Measurements from ENCODE around the gene MYOM1. TPM values are rescaled to one million over a fixed set of nuclear protein-coding genes. Genes with fewer than 3 reads are reported as not detected.
A peak's percentile ranks its signal among the peaks of the same experiment; 100 is the strongest.

The MYOM1 gene
- total RNA-seq, 2 experiments from 2014 or later, result 0.90 to 1.2 TPM

DNA sequence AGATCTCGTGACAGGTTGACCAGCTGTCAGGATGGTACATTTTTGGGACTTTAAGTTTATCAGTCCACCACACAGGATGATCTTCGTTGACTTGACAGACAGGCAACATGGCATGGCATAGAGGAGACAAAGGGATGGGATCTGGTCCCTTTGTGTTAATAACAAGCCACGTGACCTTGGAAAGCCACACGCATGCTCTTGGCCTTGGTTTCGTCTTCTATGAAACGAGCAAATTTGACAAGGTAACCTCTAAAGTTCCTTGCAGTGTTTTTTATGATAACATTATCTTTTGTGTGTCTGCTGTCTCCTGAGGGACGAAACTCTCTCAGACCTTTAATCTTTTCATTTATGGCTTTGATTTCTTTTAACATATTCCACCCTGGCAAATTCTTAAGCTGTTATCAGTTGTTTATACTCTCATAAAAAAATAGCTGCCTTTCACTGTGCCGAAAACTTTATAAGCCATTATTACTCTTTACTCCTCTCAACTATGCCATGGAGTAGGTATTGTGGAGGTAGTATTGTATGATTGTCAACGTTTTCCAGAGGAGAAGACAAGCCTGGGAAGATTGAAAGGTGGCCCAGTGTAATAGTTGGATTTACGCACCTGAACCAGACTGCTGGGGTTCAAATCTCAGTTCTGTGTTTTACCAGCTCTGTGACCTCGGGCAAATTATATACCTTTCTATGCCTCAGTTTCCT is 81.3 kb downstream of the MYOM1 start:
- H3K27me3 Mint-ChIP-seq, result no peaks in the 10 kb centered on the region
- peaks cover 2% of the 10 kb centered on the region for H3K36me3 Mint-ChIP-seq
- peaks cover 10% of the 10 kb centered on the region for H3K9me3 Mint-ChIP-seq
- no peak overlapping the region for H3K27ac Mint-ChIP-seq
- POLR2A ChIA-PET, result no interaction called here
- CTCF ChIA-PET, result interaction anchor here (1.8 to 2.3 kb wide), 3 partner anchors 10 to 14 kb away, joined by 4 to 17 read pairs (median 10); no protein-coding TSS in a partner anchor
- H3K4me3 Mint-ChIP-seq, result no peak overlapping the region
- intact Hi-C loops (cut with micrococcal nuclease), result no loop called here
- DNase-seq, result no peak
- no peaks in the 10 kb centered on the region for H3K4me1 Mint-ChIP-seq (ENCODE audit: low read depth)

DNA sequence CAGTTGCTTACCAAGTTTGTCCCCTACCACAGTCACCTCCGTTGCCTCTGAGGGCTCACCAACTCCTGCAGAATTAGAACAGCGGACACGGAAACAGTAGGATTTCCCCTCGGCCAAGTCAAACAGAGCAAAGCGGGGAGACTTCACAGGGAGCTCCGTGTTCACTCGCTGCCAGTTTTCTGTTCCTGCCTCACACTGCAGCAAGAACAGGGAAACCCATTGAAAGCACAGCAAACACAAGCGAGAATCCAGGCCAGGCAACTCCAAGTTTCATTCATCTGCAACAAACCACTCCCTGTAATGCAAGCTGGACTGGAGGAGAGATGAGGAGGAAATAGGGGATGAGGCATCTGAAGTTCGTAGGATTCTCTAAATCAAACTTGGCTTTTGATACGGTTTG is 84.2 kb downstream of the MYOM1 start:
- Mint-ChIP-seq H3K4me3 (no peak overlapping the region), H3K9me3 (no peaks in the 10 kb centered on the region), H3K36me3 (no peaks in the 10 kb centered on the region), H3K4me1 (ENCODE audit: low read depth) (no peaks in the 10 kb centered on the region), H3K27me3 (no peaks in the 10 kb centered on the region), H3K27ac (no peak overlapping the region)
- DNase-seq, result no peak
- ChIA-PET POLR2A (no interaction called here), CTCF (no interaction called here)
- intact Hi-C loops (cut with micrococcal nuclease), result no loop called here

DNA sequence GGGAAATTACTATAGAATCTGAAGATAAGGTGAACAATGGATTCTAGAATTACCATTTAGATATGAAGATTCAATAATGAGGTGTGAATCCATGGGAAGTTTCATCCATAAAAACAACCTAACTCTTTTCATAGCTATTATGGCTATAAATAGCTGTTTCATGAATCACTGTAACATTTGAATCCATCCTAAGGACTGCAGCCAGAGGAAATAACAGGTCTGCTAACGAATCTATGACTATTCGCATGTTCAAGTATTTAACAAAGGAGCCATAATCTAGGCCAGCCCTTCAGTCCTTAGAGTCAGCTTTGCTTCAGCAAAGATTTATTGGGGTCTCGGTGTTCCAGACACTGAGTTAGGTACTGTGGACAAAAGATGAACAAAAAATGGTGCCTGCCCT is 87.1 kb downstream of the MYOM1 start:
- Mint-ChIP-seq H3K4me3 (no peak overlapping the region), H3K9me3 (no peaks in the 10 kb centered on the region), H3K27me3 (no peaks in the 10 kb centered on the region), H3K4me1 (ENCODE audit: low read depth) (peaks cover 13% of the 10 kb centered on the region), H3K27ac (no peak overlapping the region), H3K36me3 (no peaks in the 10 kb centered on the region)
- DNase-seq, result no peak
- intact Hi-C loops (cut with micrococcal nuclease), result no loop called here
- POLR2A ChIA-PET, result no interaction called here
- CTCF ChIA-PET, result interaction anchor here (1.0 to 2.6 kb wide), 3 partner anchors 19 to 113 kb away, joined by 4 to 9 read pairs (median 4); no protein-coding TSS in a partner anchor

DNA sequence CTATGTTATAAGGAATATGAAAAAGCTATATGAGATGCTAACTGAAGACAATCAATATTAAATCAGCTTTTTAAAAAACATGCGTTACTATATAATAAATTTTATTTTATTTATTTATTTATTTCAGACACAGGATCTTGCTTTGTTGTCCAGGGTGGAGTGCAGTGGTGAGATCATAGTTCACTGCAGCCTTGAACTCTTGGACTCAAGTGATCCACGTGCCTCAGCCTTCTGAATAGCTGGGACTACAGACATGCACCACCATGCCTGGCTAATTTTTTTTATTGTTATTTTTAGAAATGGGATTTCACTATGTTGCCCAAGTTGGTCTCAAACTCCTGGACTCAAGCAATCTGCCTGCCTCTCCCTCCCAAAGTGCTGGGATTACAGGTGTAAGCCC is 89.4 kb downstream of the MYOM1 start:
- no peak overlapping the region for H3K27ac Mint-ChIP-seq
- no peaks in the 10 kb centered on the region for H3K27me3 Mint-ChIP-seq
- ChIA-PET POLR2A (no interaction called here), CTCF (interaction anchor here (0.6 to 5.2 kb wide), 10 partner anchors 10 to 200 kb away, joined by 3 to 71 read pairs (median 8); no protein-coding TSS in a partner anchor)
- no peaks in the 10 kb centered on the region for H3K9me3 Mint-ChIP-seq
- H3K36me3 Mint-ChIP-seq, result no peaks in the 10 kb centered on the region
- peaks cover 13% of the 10 kb centered on the region for H3K4me1 Mint-ChIP-seq (ENCODE audit: low read depth)
- DNase-seq, result no peak
- intact Hi-C loops (cut with micrococcal nuclease), result no loop called here
- H3K4me3 Mint-ChIP-seq, result no peak overlapping the region

DNA sequence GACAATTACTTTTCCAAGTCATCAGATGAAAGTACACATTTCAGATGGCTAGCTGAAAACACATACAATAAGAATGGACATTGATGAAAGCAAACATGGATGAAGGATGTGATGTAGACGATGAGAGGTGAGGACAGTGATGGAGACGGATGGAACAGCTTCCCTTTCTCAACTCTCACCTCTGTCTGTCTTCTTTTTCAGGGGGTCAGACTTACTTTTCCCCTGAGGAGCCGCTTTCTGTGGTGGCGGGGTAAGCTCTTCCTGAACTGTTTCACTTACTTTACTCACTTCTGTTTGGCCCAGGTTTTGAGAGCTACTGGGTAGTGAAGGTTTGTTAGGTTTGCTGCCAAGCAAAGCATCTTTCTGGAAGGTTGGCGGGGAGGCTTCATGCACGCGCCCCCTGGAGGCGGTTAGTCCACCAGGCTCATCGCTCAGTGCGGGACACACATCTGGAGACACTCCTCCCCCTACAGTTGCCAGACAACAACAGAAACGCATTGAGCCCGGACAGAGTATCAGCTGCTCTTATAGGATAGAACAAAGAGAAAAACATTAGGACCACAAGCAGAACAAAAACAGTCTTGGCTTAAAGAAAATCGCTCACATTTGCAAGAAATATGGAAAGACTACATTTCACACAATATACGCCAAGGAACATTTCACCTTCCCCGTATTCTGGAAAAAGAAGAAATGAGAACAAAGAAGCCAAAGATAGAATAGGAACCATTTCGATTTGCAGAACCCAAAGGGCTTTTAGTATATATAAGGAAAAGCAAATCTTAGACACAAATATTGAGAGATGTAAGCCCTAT is 90.5 kb downstream of the MYOM1 start:
- Mint-ChIP-seq H3K27ac (no peak overlapping the region), H3K4me1 (ENCODE audit: low read depth) (peaks cover 13% of the 10 kb centered on the region), H3K36me3 (peaks cover 7% of the 10 kb centered on the region), H3K4me3 (no peak overlapping the region), H3K27me3 (no peaks in the 10 kb centered on the region), H3K9me3 (no peaks in the 10 kb centered on the region)
- POLR2A ChIA-PET, result no interaction called here
- intact Hi-C loops (cut with micrococcal nuclease), result no loop called here
- peak; percentile 90 for DNase-seq
- CTCF ChIA-PET, result interaction anchor here (0.6 to 5.2 kb wide), 65 partner anchors 9 to 473 kb away, joined by 3 to 71 read pairs (median 4); no protein-coding TSS in a partner anchor

DNA sequence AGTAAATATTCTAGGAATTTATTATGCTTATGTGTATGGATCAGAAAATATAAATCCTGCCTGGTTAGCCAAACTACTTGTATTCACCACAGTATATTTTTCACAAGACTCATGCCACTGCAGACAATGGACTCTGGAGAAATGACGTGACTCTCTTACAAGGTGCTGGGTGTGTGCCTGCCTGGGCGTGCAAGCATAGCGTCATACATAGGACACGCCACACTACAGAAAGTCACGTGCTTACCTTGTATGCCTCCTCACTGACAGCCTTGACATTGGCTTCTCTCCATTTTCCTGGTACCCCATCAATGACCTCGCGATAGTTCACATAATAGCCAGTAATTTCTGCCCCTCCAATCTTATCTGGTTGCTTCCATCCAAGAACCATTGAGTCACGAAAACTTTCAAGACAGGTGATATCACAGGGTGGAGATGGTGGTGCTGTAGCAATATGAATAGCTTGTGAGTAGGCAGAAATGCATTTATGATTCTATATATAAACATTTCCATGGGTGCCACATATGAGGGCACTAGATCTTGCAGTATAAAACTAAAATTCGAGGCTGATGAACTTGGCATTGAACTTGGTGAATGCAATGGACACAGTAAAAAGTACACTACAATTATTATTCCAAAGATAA is 93.2 kb downstream of the MYOM1 start:
- Mint-ChIP-seq H3K9me3 (no peaks in the 10 kb centered on the region), H3K36me3 (peaks cover 7% of the 10 kb centered on the region), H3K4me3 (no peak overlapping the region), H3K27me3 (no peaks in the 10 kb centered on the region), H3K4me1 (ENCODE audit: low read depth) (peaks cover 13% of the 10 kb centered on the region), H3K27ac (no peak overlapping the region)
- intact Hi-C loops (cut with micrococcal nuclease), result no loop called here
- ChIA-PET CTCF (interaction anchor here (2.5 to 5.2 kb wide), 3 partner anchors 25 to 178 kb away, joined by 11 to 49 read pairs (median 13); no protein-coding TSS in a partner anchor), POLR2A (no interaction called here)
- no peak for DNase-seq

DNA sequence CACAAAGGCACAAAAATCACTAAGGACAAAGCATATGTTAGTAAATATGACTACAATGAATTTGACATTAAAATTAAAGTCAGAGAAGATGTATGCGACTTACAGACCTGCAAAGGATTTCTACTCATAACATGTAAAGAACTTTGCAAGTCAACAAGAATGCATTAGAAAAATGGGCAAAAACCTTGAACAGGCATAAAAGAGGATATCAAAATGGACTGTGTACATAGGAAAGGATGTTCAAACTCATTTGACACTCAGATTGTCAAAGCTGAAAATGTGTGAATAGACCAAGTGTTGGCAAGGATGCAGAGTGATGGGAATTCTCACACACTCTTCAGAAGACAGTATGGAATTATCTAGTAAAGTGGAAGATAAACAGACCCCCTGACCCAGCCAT is 94.9 kb downstream of the MYOM1 start:
- H3K27ac Mint-ChIP-seq, result no peak overlapping the region
- DNase-seq, result no peak
- peaks cover 7% of the 10 kb centered on the region for H3K36me3 Mint-ChIP-seq
- POLR2A ChIA-PET, result no interaction called here
- H3K27me3 Mint-ChIP-seq, result no peaks in the 10 kb centered on the region
- CTCF ChIA-PET, result interaction anchor here (0.5 to 1.3 kb wide), 3 partner anchors 15 to 62 kb away, joined by 3 to 4 read pairs (median 3); no protein-coding TSS in a partner anchor
- H3K4me1 Mint-ChIP-seq (ENCODE audit: low read depth), result peaks cover 13% of the 10 kb centered on the region
- intact Hi-C loops (cut with micrococcal nuclease), result no loop called here
- no peak overlapping the region for H3K4me3 Mint-ChIP-seq
- H3K9me3 Mint-ChIP-seq, result no peaks in the 10 kb centered on the region

DNA sequence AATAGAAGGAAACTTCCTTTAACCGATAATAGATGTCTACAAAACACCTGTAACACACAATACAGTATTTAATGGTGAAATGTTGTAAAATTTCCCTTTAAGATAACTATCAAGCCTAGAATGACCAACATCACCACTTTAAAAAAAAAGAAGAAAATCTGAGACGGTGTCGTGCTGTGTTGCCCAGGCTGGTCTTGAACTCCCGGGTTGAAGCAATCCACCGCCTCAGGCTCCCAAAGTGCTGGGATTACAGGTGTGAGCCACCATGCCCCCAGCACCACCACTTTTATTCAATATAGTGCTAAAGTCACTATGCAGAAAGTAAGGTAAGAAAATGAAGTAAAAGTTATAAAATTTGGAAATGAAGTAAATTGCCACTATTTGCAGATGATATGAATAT is 96.9 kb downstream of the MYOM1 start:
- H3K9me3 Mint-ChIP-seq, result no peaks in the 10 kb centered on the region
- H3K36me3 Mint-ChIP-seq, result peaks cover 7% of the 10 kb centered on the region
- no peak for DNase-seq
- no peaks in the 10 kb centered on the region for H3K27me3 Mint-ChIP-seq
- ChIA-PET POLR2A (no interaction called here), CTCF (no interaction called here)
- H3K27ac Mint-ChIP-seq, result no peak overlapping the region
- H3K4me1 Mint-ChIP-seq (ENCODE audit: low read depth), result peaks cover 2% of the 10 kb centered on the region
- no peak overlapping the region for H3K4me3 Mint-ChIP-seq
- intact Hi-C loops (cut with micrococcal nuclease), result no loop called here

DNA sequence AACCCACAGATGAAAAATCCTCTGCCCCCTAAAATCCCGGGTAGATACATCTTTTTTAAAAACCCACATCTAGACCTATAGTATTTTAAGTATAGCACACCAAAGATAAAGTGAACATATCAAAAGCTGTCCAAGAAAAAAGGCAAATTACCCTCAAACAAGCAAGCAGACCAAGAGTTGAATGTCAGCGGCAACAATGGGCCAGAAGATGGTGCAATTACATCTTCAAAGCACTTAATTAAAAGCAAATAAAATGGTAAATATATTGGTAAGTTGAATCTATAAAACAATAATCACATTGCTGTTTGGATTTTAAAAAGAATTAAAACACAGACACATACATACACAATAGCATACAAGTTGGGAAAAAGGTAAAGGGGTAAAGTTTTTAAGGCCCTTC is 98.5 kb downstream of the MYOM1 start:
- no peaks in the 10 kb centered on the region for H3K27me3 Mint-ChIP-seq
- no peak overlapping the region for H3K27ac Mint-ChIP-seq
- no peaks in the 10 kb centered on the region for H3K9me3 Mint-ChIP-seq
- intact Hi-C loops (cut with micrococcal nuclease), result no loop called here
- H3K36me3 Mint-ChIP-seq, result peaks cover 7% of the 10 kb centered on the region
- no peaks in the 10 kb centered on the region for H3K4me1 Mint-ChIP-seq (ENCODE audit: low read depth)
- POLR2A ChIA-PET, result no interaction called here
- no peak for DNase-seq
- no peak overlapping the region for H3K4me3 Mint-ChIP-seq
- CTCF ChIA-PET, result no interaction called here

DNA sequence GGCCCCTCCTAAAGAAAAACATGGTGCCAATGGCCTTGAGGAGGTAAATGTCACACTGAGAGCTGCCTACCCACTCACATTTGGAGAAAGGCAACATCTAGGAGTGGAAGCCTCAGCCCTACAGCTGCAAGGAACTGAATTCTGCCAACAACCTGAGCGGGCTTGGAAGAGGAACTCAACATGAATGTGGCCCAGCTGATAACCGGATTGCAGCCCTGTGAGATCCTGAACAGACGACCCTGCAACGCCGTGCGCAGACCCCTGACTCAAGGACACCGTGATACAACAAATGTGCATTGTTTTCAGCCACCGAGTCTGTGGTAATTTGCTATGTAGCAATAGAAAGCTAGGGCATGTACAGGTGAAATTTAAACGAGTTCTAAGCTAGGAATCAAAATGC is 99.4 kb downstream of the MYOM1 start:
- Mint-ChIP-seq H3K4me3 (no peak overlapping the region), H3K27ac (no peak overlapping the region), H3K4me1 (ENCODE audit: low read depth) (no peaks in the 10 kb centered on the region), H3K36me3 (peaks cover 7% of the 10 kb centered on the region), H3K9me3 (no peaks in the 10 kb centered on the region), H3K27me3 (no peaks in the 10 kb centered on the region)
- DNase-seq, result no peak
- CTCF ChIA-PET, result no interaction called here
- POLR2A ChIA-PET, result no interaction called here
- intact Hi-C loops (cut with micrococcal nuclease), result no loop called here

DNA sequence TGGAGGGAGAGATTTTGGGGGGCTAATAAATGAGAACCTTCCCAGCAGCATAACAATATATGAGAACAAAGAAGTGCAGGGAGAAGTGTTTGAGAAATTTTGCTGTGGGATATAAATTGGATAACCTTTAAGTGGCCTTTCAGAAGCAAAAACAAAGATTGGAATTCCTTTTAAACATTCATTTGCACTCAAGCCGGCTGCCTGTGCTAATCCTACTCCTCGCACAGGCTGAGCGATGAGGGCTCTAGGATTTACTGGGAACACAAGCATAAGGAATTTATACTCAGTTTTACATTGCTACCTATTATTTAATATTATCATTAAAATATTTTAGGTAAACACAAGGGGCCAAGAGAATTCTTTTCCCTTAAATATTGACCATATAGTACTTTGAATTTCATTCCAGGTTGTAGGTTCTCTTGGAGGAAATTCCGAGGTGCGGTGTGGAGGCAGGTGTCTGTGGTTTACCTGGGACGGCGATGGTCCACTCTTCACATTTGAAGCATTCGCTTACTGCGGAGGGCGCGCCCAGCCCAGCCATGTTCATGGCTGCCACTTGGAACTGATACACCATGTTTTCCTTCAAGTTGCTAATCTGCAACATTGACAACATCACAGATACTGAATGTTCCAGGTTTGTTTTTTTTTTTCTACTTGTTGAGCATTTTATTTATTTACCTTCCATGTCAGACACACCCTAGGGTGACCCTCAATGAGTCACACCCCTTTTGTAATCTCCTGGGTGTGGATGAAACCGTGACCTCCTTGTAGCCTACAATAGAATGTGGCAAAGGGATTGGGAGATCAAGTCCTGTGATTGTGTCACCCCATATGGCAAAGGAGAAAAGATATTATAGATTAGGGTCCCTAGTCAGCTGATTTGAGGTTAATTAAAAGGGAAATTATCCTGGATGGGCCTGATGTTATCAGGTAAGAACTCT is 100.1 kb downstream of the MYOM1 start:
- CTCF ChIA-PET, result no interaction called here
- POLR2A ChIA-PET, result no interaction called here
- H3K4me3 Mint-ChIP-seq, result no peak overlapping the region
- no peaks in the 10 kb centered on the region for H3K9me3 Mint-ChIP-seq
- DNase-seq, result no peak
- no peak overlapping the region for H3K27ac Mint-ChIP-seq
- peaks cover 1% of the 10 kb centered on the region for H3K36me3 Mint-ChIP-seq
- no peaks in the 10 kb centered on the region for H3K27me3 Mint-ChIP-seq
- intact Hi-C loops (cut with micrococcal nuclease), result no loop called here
- H3K4me1 Mint-ChIP-seq (ENCODE audit: low read depth), result no peaks in the 10 kb centered on the region

Data from activated CD4-positive, alpha-beta memory T cell treated with anti-CD3 and anti-CD28 coated beads for 36 hours (primary cell).